Measurements from ENCODE around the gene FOXC1. TPM values are rescaled to one million over a fixed set of nuclear protein-coding genes. Genes with fewer than 3 reads are reported as not detected.

FOXC1 gene
- total and polyA plus RNA-seq, 2 experiments from 2014 or later: 0.10 to 0.13 TPM

- Histone ChIP-seq H3K79me2 (replicated peaks; ENCODE audit: insufficient read depth) (no peaks in the 10 kb centered on the region), H3K9me2 (ENCODE audit: insufficient read depth) (no peaks in the 10 kb centered on the region), H3F3A (replicated peaks; ENCODE audit: low read depth) (peaks cover 11% of the 10 kb centered on the region; the same call in 1 of the 2 replicates), H3K27me3 (ENCODE audit: insufficient read depth) (peaks cover 97% of the 10 kb centered on the region), H3K27ac (ENCODE audit: low read depth) (no peak overlapping the region), H3K4me3 (peak overlapping the region; percentile 53), H3K4me1 (ENCODE audit: insufficient read depth) (peaks cover 38% of the 10 kb centered on the region), H3K4me2 (peak overlapping the region; percentile 83), H2AFZ (no peak overlapping the region), H4K20me1 (replicated peaks; ENCODE audit: insufficient read depth) (peaks cover 14% of the 10 kb centered on the region), H3K36me3 (ENCODE audit: insufficient read depth) (no peaks in the 10 kb centered on the region)
- H3K9me3 Mint-ChIP-seq: peaks cover 8% of the 10 kb centered on the region; the same call in 2 of the 3 replicates
- no peak overlapping the region for H3K27ac Mint-ChIP-seq
- peaks cover 46% of the 10 kb centered on the region for H3K4me1 Mint-ChIP-seq
- H3K36me3 Mint-ChIP-seq (ENCODE audit: low read depth): no peaks in the 10 kb centered on the region; the same call in 2 of the 3 replicates
- H3K27me3 Mint-ChIP-seq (ENCODE audit: insufficient read depth, low read depth, poor library complexity): peaks cover 79% of the 10 kb centered on the region
- TF ChIP-seq ZNF114 (CRISPR knock-in tag; IDR thresholded peaks at IDR 0.05) (no peak), ZNF331 (CRISPR knock-in tag; IDR thresholded peaks at IDR 0.05; ENCODE audit: low read depth) (no peak), CREB1 (CRISPR knock-in tag; IDR thresholded peaks at IDR 0.05; ENCODE audit: low read depth) (no peak), STAT1 (IDR thresholded peaks at IDR 0.05; ENCODE audit: unreplicated experiment) (no peak), ZNF462 (CRISPR knock-in tag; IDR thresholded peaks at IDR 0.05) (no peak), JUNB (IDR thresholded peaks at IDR 0.05; ENCODE audit: unreplicated experiment) (no peak), CTCF (conservative IDR thresholded peaks at IDR 0.05; ENCODE audit: low read depth in 2 of 2) (no peak), ETS1 (IDR thresholded peaks at IDR 0.05) (no peak), REST (IDR thresholded peaks at IDR 0.05; ENCODE audit: unreplicated experiment) (no peak), NANOG (IDR thresholded peaks at IDR 0.05; ENCODE audit: borderline replicate concordance) (no peak), POLR2AphosphoS5 (IDR thresholded peaks at IDR 0.05; ENCODE audit: low read depth) (no peak), EZH2phosphoT487 (IDR thresholded peaks at IDR 0.05; ENCODE audit: unreplicated experiment) (peak; percentile 61), EZH2 (IDR thresholded peaks at IDR 0.05; ENCODE audit: low read depth, unreplicated experiment) (peak; percentile 79)
- peak overlapping the region; percentile 64 for H3K4me3 Mint-ChIP-seq
- DNase-seq (ENCODE audit: low spot score): peak; percentile 55
- ATAC-seq: no peak
These were observed 1.3 kb upstream of the FOXC1 start for GRCh38 chr6:1608222-1609040.
